ENCODE measurements around the gene TOMM5.

Gene TOMM5

GRCh38 chr9:37571282-37571681 lies 21.1 kb downstream of the TOMM5 start:
- H3K27ac ChIP-seq, result no peak overlapping the region
- TF ChIP-seq CTCF (conservative IDR thresholded peaks at IDR 0.05) (no peak), ZFX (IDR thresholded peaks at IDR 0.05) (no peak)

GRCh38 chr9:37566716-37567115 lies 25.7 kb downstream of the TOMM5 start:
- H3K27ac ChIP-seq, result no peak overlapping the region
- no peak for TF ChIP-seq ZFX (IDR thresholded peaks at IDR 0.05)
- TF ChIP-seq CTCF (conservative IDR thresholded peaks at IDR 0.05), result no peak

GRCh38 chr9:37565661-37566618 lies 26.5 kb downstream of the TOMM5 start:
- no peak overlapping the region for H3K27ac ChIP-seq
- TF ChIP-seq ZFX (IDR thresholded peaks at IDR 0.05) (no peak), CTCF (conservative IDR thresholded peaks at IDR 0.05) (no peak)

GRCh38 chr9:37564916-37565315 lies 27.5 kb downstream of the TOMM5 start:
- no peak overlapping the region for H3K27ac ChIP-seq
- no peak for TF ChIP-seq ZFX (IDR thresholded peaks at IDR 0.05)
- TF ChIP-seq CTCF (conservative IDR thresholded peaks at IDR 0.05), result no peak

- no peak for TF ChIP-seq ZFX (IDR thresholded peaks at IDR 0.05)
- TF ChIP-seq CTCF (conservative IDR thresholded peaks at IDR 0.05), result no peak
- no peak overlapping the region for H3K27ac ChIP-seq
Observed at GRCh38 chr9:37563806-37564513, 28.4 kb downstream of the TOMM5 start.

GRCh38 chr9:37562826-37563225 lies 29.6 kb downstream of the TOMM5 start:
- no peak overlapping the region for H3K27ac ChIP-seq
- no peak for TF ChIP-seq ZFX (IDR thresholded peaks at IDR 0.05)
- TF ChIP-seq CTCF (conservative IDR thresholded peaks at IDR 0.05), result no peak

- no peak overlapping the region for H3K27ac ChIP-seq
- no peak for TF ChIP-seq CTCF (conservative IDR thresholded peaks at IDR 0.05)
- TF ChIP-seq ZFX (IDR thresholded peaks at IDR 0.05), result no peak
Observed at GRCh38 chr9:37561682-37562081, 30.7 kb downstream of the TOMM5 start.
